WTC11 (cell line): ENCODE data around the gene ZNF740. TPM values are rescaled to one million over a fixed set of nuclear protein-coding genes. Genes with fewer than 3 reads are reported as not detected.

Experiments used
- ATAC-seq: fragments of 200-7000 bp; cut with Tn5 transposase; 2 replicates; pipeline ENCODE4 v1.10.0; 2021; ENCODE audit warnings: mild to moderate bottlenecking, moderate library complexity
- CTCF ChIA-PET: fragments of 300-600 bp; sonication (Branson Sonifier 250); formaldehyde crosslinking; loops from one replicate; lab custom pipeline; 2021; ENCODE audit warnings: antibody characterized with exemption; lab: Charles Lee
- POLR2A ChIA-PET: fragments of 350-600 bp; sonication (Branson Sonifier 250); formaldehyde crosslinking; loops from one replicate; lab custom pipeline; 2021; ENCODE audit warnings: antibody characterized with exemption; lab: Charles Lee
- DNase-seq: peaks from one replicate; pipeline ENCODE4 v3.0.0; 2021; ENCODE audit warnings: low spot score
- H3K27ac Mint-ChIP-seq: 2 replicates; pipeline ENCODE4 v1.8.0; 2021; ENCODE audit warnings: mixed read lengths
- H3K27me3 Mint-ChIP-seq: 2 replicates; pipeline ENCODE4 v1.8.0; 2021; ENCODE audit warnings: low read depth, mild to moderate bottlenecking, moderate library complexity, mixed read lengths
- H3K36me3 Mint-ChIP-seq: 2 replicates; pipeline ENCODE4 v1.8.0; 2021; ENCODE audit warnings: mixed read lengths
- H3K4me1 Mint-ChIP-seq: 2 replicates; pipeline ENCODE4 v1.8.0; 2022; ENCODE audit warnings: mixed read lengths
- H3K4me3 Mint-ChIP-seq: 2 replicates; pipeline ENCODE4 v1.8.0; 2021; ENCODE audit warnings: mild to moderate bottlenecking, moderate library complexity, mixed read lengths
- H3K9me3 Mint-ChIP-seq: 2 replicates; pipeline ENCODE4 v1.8.0; 2021; ENCODE audit warnings: mixed read lengths
- AR ChIP-seq: fragments of 250-450 bp; sonication (Bioruptor Pico); IDR thresholded peaks from 2 replicates; pipeline ENCODE4 v1.9.0; 2021; ENCODE audit warnings: mild to moderate bottlenecking
- ATF1 ChIP-seq: sonication (generic); formaldehyde crosslinking; IDR thresholded peaks from 2 replicates; pipeline ENCODE4 v1.8.1; 2023; ENCODE audit warnings: mild to moderate bottlenecking, moderate library complexity, missing genetic modification reagents
- ATF2 ChIP-seq: sonication (generic); formaldehyde crosslinking; IDR thresholded peaks from 2 replicates; pipeline ENCODE4 v1.8.1; 2022; ENCODE audit warnings: low read depth, missing genetic modification reagents, borderline replicate concordance
- E2F4 ChIP-seq: sonication (generic); formaldehyde crosslinking; IDR thresholded peaks from 2 replicates; pipeline ENCODE4 v1.8.1; 2022; ENCODE audit warnings: low read depth, mild to moderate bottlenecking, moderate library complexity, missing genetic modification reagents, borderline replicate concordance
- FOXK1 ChIP-seq: sonication (generic); formaldehyde crosslinking; IDR thresholded peaks from 2 replicates; pipeline ENCODE4 v1.8.0; 2022; ENCODE audit warnings: mild to moderate bottlenecking, moderate library complexity, missing genetic modification reagents
- NFE2L1 ChIP-seq: sonication (generic); formaldehyde crosslinking; IDR thresholded peaks from 2 replicates; pipeline ENCODE4 v1.8.1; 2023; ENCODE audit warnings: missing genetic modification reagents
- NR1H2 ChIP-seq: sonication (generic); formaldehyde crosslinking; IDR thresholded peaks from 2 replicates; pipeline ENCODE4 v1.9.0; 2021; ENCODE audit warnings: mild to moderate bottlenecking, moderate library complexity, missing genetic modification reagents
- TCF7 ChIP-seq: sonication (generic); formaldehyde crosslinking; IDR thresholded peaks from 2 replicates; pipeline ENCODE4 v1.8.0; 2022; ENCODE audit warnings: mild to moderate bottlenecking, low read depth, missing genetic modification reagents, moderate library complexity
- TEAD4 ChIP-seq: sonication (generic); formaldehyde crosslinking; IDR thresholded peaks from 2 replicates; pipeline ENCODE4 v1.8.0; 2022; ENCODE audit warnings: mild to moderate bottlenecking, missing genetic modification reagents
- ZNF121 ChIP-seq: sonication (generic); formaldehyde crosslinking; IDR thresholded peaks from 2 replicates; pipeline ENCODE4 v1.8.0; 2023; ENCODE audit warnings: missing genetic modification reagents
- ZNF219 ChIP-seq: sonication (generic); formaldehyde crosslinking; IDR thresholded peaks from 2 replicates; pipeline ENCODE4 v1.8.0; 2023; ENCODE audit warnings: missing genetic modification reagents, mild to moderate bottlenecking, borderline replicate concordance
- ZNF512 ChIP-seq: sonication (generic); formaldehyde crosslinking; IDR thresholded peaks from 2 replicates; pipeline ENCODE4 v1.8.1; 2022; ENCODE audit warnings: missing genetic modification reagents, borderline replicate concordance
- total RNA-seq: library from RNA; stranded (reverse); gene quantifications from 3 replicates; pipeline ENCODE4 v1.2.3, GENCODE V29; 2021
- TF ChIP-seq, protein P1 (sequence below): sonication (generic); formaldehyde crosslinking; IDR thresholded peaks from 2 replicates; pipeline ENCODE4 v1.8.0; 2022; ENCODE audit warnings: mild to moderate bottlenecking, missing genetic modification reagents
- TF ChIP-seq, protein P2 (sequence below): sonication (generic); formaldehyde crosslinking; IDR thresholded peaks from 2 replicates; pipeline ENCODE4 v1.8.0; 2023; ENCODE audit warnings: mild to moderate bottlenecking, missing genetic modification reagents
- TF ChIP-seq, protein P3 (sequence below): sonication (generic); formaldehyde crosslinking; IDR thresholded peaks from 2 replicates; pipeline ENCODE4 v1.8.1; 2022; ENCODE audit warnings: mild to moderate bottlenecking, moderate library complexity, missing genetic modification reagents

The ZNF740 gene
- total RNA-seq, 1 experiment from 2014 or later: 26.6 TPM

- TF ChIP-seq ATF2 (CRISPR knock-in tag): no peak
- TF ChIP-seq, protein P1, sequence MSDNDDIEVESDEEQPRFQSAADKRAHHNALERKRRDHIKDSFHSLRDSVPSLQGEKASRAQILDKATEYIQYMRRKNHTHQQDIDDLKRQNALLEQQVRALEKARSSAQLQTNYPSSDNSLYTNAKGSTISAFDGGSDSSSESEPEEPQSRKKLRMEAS (CRISPR knock-in tag): no peak
- no peak for TF ChIP-seq ZNF219
- no peak for TF ChIP-seq FOXK1 (CRISPR knock-in tag)
- no peak for TF ChIP-seq TCF7 (CRISPR knock-in tag)
- no peak for TF ChIP-seq NFE2L1 (CRISPR knock-in tag)
- TF ChIP-seq ZNF121: no peak
- no peak for TF ChIP-seq ZNF512 (CRISPR knock-in tag)
- no peak for TF ChIP-seq AR (CRISPR knock-in tag)
- no peak for TF ChIP-seq E2F4 (CRISPR knock-in tag)
- TF ChIP-seq, protein P2, sequence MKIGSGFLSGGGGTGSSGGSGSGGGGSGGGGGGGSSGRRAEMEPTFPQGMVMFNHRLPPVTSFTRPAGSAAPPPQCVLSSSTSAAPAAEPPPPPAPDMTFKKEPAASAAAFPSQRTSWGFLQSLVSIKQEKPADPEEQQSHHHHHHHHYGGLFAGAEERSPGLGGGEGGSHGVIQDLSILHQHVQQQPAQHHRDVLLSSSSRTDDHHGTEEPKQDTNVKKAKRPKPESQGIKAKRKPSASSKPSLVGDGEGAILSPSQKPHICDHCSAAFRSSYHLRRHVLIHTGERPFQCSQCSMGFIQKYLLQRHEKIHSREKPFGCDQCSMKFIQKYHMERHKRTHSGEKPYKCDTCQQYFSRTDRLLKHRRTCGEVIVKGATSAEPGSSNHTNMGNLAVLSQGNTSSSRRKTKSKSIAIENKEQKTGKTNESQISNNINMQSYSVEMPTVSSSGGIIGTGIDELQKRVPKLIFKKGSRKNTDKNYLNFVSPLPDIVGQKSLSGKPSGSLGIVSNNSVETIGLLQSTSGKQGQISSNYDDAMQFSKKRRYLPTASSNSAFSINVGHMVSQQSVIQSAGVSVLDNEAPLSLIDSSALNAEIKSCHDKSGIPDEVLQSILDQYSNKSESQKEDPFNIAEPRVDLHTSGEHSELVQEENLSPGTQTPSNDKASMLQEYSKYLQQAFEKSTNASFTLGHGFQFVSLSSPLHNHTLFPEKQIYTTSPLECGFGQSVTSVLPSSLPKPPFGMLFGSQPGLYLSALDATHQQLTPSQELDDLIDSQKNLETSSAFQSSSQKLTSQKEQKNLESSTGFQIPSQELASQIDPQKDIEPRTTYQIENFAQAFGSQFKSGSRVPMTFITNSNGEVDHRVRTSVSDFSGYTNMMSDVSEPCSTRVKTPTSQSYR: no peak
- TF ChIP-seq TEAD4 (CRISPR knock-in tag): no peak
- no peak for TF ChIP-seq NR1H2 (CRISPR knock-in tag)
- TF ChIP-seq, protein P3, sequence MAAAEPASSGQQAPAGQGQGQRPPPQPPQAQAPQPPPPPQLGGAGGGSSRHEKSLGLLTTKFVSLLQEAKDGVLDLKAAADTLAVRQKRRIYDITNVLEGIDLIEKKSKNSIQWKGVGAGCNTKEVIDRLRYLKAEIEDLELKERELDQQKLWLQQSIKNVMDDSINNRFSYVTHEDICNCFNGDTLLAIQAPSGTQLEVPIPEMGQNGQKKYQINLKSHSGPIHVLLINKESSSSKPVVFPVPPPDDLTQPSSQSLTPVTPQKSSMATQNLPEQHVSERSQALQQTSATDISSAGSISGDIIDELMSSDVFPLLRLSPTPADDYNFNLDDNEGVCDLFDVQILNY (CRISPR knock-in tag): no peak
- no peak for TF ChIP-seq ATF1
- H3K4me1 Mint-ChIP-seq: no peaks in the 10 kb centered on the region
- H3K27ac Mint-ChIP-seq: no peak overlapping the region
- DNase-seq (no peak), ATAC-seq (peak; percentile 10)
- ChIA-PET POLR2A (no interaction called here), CTCF (interaction anchor here (1.0 to 10.2 kb wide), 19 partner anchors 10 to 149 kb away, joined by 4 to 136 read pairs (median 20); partner anchors contain the start of genes AAAS, CSAD, IGFBP6 and ITGB7)
- no peak overlapping the region for H3K4me3 Mint-ChIP-seq
- no peaks in the 10 kb centered on the region for H3K36me3 Mint-ChIP-seq
- peaks cover 87% of the 10 kb centered on the region for H3K27me3 Mint-ChIP-seq
- H3K9me3 Mint-ChIP-seq: no peaks in the 10 kb centered on the region
Observed at GRCh38 chr12:53196486-53196885, 16.0 kb downstream of the ZNF740 start.
